ENCODE measurements around the gene SATB1.

Gene SATB1

DNA sequence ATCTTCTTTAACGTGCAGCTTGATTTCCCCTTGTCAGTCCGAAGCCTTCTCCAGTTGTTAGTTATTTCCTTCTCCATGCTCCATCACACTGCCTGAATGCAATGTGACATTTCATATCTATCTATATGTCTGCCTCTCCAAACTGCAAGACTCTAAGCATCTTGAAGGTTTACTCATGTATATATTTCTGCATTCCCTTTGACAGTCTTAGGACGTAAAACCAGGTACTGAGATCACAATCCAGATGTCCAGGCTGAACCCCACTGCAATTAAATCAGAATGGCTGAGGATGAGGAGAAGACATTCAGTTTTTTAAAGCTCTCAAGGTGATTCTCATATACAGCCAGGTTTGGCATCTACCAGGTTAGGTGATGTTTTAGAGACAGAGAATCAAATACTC is 6.1 kb upstream of the SATB1 start:
- no peak for DNase-seq (ENCODE audit: low read depth)

DNA sequence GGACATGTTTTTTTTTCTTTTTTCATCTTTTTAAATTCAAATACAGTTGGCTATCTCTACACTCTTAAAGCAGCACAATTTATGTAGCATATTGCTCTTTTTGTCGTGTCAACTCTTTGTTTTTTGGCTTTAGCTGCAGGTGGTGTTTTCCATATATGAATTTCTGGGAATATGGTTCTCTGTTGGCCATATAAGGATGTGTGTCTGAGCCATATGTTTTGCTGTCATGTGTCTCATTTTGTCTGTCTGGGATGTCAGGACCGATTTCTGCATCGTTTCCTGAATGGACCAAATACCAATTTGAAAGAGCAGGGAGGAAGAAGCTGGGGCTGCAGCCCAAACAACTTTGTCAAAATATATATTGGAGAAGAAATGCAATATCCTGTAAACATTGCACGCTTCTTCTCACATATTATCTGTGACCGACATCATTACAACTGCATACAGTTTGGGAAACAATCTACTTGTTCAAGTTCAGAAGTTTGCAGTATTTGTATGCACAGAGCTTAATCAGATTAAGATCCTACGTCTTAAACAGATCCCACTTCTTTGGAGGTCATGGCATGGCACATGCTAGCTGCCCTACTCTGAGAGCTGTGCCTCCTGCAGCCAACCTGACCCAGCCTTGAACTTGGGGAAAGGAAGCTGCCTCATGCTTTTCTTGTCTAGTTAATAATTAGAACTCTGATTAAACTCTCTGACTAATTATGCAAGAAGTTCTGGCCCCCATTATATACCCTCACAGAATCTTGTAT is 4.0 kb upstream of the SATB1 start:
- DNase-seq (ENCODE audit: low read depth), result no peak

DNA sequence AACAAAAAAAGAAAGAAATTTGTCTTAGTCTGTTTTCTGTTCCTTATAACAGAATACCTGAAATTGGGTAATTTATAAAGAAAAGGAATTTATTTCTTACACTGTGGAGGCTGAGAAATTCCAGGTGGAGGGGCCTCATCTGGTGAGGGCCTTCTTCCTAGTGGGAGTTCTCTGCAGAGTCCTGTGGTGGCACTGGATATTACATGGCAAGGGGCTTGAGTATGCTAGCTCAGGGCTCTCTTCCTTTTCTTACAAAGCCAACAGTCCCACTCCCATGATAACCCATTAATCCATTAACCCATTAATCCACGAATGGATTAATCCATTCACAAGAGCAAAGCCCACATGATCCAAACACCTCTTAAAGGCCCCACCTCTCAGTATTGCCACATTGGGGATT is 2.9 kb upstream of the SATB1 start:
- no peak for DNase-seq (ENCODE audit: low read depth)

DNA sequence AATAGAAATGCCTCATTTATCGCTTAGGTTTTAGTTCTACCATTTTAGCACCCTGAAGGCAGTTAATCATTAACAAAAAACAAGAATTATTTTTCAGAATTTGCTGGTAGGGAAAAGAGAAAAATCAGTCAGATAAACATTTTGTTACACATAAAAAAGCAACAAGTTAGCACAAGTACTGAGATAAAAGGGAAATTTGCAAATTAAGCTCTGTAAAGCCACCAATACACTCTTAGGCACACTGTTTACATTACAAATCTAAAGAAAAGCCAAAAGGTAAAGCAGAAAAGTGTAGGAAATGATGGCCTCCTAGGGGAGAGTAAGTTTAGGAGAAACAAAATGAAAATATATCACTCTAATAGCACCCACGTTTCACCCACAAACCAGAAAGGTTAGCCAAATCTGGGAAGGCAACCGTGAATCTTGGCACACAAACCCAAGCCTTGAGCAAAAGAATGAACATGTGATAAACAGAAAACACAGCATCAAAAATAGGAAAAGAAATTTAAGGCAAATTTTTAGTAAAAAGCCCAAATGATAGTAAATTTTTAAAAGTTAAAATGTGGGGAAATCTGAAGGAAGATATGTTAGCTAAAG is 1.6 kb upstream of the SATB1 start:
- DNase-seq (ENCODE audit: low read depth), result no peak

DNA sequence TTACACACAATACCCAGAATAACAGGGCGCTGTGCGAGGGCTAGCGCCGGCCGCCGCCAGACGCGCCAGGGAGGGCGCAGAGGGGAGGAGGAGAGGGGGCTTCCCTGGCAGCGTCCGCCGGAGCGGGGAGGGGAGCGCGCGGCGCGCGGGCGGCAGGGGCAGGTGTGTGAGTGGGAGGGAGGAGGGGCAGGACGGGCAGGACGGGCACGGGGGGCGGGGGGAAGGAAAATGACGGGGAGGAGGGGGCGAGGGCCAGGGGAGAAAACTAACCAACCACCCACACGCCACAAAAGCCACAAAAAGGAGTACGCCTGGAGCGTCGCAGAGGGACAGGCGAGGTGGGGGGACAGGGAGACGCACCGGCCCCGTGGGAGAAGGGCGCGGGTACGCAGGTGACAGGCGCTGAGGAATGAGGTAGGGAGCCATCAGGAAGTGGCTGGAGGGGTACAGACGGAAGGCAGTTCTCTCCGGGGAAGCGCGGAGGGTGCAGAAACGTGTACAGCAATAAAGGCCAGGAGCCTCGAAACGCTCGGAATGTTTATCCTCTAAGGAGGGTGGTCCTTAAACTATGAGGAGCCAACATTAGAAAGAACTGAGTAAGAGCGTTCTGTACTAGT is 610 bp upstream of the SATB1 start:
- DNase-seq (ENCODE audit: low read depth), result peak; percentile 65

DNA sequence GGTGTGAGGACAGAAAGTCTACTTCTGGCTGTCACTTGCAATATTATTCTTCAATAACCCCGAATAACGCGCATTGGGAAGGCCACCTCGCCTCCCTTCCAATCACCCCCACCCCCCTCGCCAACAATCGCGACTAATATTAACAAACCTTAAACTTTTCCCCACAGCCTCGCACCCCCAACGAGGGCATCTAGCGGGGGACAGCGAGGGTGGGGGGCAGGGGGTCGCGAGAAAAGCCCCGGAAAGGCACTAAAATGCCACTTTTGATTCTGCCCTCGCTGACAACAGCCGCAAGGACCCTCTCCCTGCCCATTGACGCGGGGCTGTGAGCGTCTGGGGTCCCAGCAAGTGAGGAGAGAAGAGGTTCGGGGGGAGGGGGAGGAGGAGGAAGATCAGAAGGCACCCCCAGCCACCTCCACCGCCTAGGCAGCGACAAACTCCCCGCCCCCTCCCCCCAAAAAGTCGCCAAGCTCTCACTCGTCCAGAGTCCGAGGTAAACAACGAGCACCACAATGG is 868 bp downstream of the SATB1 start:
- DNase-seq (ENCODE audit: low read depth), result no peak

DNA sequence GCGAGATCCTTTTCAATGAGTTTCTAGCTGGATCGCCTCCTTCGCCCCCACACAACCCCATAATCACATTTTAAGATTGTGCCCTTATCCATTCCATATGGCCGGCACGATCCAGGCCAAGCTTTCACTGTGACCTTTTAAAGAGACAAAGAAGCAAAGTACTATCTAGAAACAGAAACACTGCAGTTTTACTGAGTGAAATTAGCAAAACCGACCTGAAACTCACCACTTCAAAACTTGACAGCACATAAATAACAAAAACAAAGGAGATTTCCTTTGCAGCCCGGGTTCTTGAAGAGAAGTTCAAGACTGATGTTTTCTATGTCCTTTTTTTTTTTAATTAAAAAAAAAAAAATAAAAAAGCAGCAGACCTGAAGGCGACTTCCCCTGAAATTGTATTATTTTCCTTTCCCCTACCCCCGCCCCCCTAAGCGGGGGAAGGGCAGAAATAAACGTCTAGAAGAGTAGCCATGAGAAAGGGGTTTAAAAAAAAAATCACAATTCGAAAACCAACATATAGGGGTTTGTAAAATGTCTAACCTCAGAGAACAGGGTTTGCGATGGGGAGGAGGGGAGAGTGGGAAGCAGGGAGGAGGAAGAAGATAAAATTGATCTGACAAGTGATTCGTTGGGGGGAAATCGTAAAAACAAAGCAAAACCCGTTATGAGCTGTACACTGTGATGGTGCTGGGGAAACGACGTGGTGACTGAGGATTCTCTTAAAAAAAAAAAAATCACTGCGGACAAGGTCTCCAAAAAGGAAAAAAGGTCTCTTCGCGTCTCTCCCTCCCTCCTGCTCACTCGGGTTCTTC is 1.5 kb downstream of the SATB1 start:
- no peak for DNase-seq (ENCODE audit: low read depth)

DNA sequence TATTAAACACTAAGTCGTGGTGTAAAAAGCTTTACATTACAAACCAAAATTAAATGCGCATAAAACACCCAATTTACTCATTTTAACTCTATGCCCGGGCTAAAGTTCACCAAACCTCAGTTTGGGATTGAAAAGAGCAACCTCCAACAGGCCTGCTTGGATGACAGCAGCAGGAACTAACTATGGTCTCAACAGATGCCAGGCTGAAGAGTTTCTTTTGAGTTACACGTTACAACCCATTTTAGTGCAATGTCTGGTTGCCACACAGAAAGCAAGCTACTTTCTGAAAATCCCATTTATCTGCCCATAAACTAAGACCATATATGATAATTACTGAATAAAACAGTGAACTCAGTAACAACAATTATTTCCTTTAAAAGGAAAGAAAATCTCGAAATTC is 2.2 kb downstream of the SATB1 start:
- DNase-seq (ENCODE audit: low read depth), result no peak

DNA sequence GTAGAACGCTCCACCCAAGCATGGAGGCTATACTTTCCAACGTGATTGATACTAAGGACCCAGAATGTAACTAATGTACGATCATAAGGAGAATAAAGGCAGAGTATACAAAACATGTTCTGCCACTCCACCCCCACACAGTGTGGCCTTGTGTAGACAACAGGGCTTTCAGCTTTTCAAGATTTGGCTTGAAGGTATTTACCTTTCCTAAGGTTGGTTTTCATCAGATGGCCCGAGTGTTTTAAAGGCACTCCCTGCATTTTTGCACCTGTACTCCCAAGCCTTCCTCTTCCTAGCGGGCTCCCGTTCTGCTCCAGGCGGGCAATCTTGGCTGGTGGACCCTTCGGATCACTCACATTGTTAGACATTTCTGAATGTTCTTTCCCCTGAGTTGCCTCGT is 4.6 kb downstream of the SATB1 start:
- no peak for DNase-seq (ENCODE audit: low read depth)

DNA sequence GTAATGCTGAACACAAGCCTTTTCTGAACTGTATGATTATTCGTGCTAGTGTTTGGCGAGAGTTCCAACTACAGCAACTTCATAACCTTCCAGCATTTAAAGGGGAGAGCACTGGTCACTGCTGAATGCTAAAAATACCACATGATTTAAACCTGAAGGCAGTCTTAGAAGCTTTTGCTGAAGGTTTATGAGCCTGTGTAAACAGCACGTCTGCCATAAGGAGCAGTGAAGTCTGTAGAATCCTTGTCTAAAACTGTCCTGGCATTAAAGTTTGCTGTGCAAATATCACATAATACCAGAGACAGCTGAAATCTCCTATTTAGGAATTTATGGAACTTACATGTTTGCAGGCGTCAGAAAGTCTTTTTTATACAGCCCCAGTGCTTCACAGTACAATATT is 5.9 kb downstream of the SATB1 start:
- no peak for DNase-seq (ENCODE audit: low read depth)

DNA sequence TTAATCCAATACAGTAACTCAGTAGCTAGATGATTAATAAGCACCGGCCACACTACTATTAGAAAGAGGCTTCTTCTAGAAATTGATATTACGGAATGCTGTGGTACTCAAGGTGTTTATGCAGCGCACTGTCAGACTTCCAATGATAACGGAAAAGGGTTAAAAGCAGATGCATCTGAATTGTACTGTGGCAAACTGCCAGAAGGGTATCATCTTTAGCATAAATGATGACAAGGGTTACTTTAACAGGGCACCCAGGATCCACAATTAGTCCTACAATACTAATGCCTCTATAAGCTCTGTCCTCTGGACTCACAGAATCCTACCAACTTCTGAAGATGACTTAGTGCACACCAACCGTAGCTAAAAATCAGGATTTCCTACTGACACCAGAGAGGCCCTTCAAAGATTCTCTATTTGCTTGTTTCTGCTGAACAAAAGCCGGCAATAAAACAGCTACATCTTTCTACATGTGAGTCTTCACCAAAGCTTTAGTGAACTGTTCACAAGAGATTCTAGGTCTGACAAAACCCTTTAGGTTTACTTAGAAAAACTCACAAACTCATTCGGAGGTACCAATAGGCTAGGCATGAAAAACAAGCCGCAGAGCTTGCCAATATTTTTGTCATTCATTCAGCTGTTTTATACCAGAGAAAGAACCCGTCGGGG is 7.1 kb downstream of the SATB1 start:
- no peak for DNase-seq (ENCODE audit: low read depth)

DNA sequence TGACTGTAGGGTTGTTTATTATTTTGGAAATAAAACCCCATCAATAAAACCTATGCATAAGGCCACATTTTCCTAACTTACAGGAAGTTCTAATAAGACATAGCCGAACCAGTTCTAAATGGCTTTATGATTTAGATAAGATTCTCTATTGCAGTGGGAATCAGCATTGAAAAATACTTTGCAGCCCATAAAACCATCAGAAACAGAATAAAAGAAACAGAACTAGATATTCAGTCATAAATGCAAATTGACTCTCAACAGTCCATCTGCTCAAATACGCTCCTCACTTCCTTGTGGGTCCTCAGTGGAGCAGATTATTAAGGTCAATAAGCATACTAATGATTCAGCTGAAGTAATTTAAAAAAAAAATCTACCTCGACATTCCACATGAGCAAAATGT is 8.8 kb downstream of the SATB1 start:
- DNase-seq (ENCODE audit: low read depth), result no peak

DNA sequence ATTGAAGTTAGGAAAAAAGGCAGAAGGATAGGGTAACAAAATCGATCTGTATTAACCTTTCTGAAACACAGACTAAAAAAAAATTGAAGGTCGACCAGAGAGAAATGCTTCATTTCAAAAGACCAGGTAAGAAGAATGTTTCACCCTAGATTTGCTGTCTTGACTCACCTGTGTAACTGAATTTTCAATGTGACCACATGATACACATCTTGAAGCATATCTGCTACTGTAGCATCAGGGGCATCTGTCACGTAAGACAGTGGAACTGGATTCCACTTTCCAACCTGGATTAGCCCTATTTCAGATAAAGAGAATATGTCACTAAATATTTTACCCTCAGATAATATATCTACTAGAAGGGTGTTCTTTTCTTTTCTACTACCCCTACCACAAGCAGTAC is 9.3 kb downstream of the SATB1 start:
- no peak for DNase-seq (ENCODE audit: low read depth)

DNA sequence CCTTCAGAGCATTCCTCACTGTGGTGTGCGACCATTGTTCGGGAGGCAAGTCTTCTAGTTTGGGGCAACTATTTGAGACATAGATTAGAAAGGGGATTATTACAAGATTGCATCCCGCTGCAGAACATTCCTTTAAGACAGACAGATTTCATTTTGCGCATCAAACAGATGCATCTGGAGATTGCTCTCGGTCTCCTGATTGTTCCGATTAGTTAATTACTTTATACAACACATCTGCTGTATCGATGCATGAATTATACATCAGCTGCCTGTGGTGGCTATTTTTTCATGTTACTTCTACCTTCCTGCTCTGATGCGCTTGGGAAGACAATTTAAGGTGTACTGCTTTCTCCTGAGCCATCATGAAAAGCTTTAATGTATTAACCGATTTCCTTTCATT is 10.0 kb downstream of the SATB1 start:
- DNase-seq (ENCODE audit: low read depth), result no peak

DNA sequence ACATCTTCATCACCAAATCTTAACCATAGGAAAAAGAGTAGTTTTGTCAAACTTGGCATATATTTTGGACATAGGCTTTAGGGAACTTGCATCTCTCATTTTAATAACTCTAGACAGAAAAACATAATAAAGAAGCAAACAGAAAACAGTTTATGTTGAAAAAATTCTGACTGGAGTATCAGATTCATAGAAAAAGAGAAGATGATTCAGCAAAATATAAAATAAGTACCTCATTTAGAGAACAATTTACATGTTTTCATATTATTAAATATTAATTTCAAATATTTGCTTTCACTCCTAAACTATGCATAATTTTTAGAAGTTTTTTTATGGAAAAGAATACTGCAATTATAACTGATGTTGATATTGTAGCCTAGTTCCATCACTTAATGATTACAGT is 12.5 kb downstream of the SATB1 start:
- DNase-seq (ENCODE audit: low read depth), result no peak

DNA sequence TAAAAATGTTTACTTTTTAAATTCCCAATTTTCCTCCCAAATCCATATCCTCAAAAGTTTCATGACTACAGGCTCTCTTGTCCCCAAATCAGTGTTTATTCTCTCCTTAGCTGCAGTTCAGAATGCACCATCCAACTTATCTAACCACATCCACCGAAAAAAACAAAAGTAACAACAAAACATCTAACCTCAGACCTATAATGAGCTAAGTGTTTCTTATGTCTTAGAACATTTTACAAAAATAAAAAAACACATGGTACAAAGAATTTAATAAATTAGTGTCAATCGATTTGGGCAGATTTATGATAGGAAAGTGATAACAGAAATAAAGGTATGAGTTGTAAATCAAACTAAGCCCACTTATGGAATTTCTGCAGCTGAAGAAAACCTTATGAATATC is 13.6 kb downstream of the SATB1 start:
- no peak for DNase-seq (ENCODE audit: low read depth)

DNA sequence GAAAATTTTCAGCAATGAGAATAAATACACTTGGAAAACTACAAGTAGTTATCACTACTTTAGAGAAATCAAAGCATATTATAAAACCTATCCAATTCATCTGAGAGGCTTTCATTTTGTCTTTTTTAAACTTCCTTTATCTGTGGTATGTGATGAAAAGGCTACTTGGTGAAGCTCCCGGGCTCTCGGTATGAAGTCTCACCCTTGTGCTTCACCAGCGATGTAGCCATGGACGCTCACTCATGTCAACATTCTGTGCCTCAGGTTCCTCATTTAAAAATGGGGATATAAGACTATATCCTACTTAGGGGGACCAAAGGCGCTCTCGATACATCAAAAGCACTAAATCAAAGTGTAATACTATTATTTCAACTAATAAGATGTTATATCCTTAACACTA is 14.9 kb downstream of the SATB1 start:
- no peak for DNase-seq (ENCODE audit: low read depth)

DNA sequence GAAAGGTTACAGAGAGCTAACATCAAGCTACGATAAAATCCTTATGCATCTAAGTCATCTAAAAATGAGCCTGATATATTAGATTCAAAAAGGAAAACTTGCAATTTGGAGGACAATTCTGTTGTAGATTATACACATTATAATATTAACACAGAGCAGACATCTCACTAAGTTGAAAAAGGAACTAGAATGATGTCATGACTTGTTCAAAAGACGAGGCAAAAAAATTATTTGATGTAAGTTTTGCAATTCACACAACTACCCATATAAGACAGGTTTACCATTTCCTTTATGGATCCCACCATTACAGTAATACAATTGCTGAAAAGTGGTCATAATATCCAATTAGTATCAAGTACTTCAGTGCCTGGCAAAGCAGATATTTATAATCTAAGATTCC is 15.9 kb downstream of the SATB1 start:
- DNase-seq (ENCODE audit: low read depth), result no peak

DNA sequence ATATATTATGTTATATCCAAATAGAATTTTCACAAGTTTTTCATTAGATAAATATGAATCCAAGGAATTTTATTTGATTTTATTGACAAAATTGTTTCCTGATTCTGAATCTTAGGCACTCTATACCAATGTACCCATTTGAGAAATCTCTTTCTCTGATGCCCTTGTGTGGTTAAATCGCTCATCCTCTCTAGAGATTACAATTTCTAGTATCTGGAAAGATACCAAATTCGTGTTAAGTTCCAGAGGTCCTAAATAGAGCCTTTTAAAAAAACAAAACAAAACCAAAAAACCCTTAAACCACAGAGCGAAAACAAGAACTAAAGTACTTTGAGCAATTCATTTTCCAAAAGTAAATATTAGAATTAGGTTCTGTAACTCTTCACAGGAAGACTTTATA is 20.0 kb downstream of the SATB1 start:
- no peak for DNase-seq (ENCODE audit: low read depth)

DNA sequence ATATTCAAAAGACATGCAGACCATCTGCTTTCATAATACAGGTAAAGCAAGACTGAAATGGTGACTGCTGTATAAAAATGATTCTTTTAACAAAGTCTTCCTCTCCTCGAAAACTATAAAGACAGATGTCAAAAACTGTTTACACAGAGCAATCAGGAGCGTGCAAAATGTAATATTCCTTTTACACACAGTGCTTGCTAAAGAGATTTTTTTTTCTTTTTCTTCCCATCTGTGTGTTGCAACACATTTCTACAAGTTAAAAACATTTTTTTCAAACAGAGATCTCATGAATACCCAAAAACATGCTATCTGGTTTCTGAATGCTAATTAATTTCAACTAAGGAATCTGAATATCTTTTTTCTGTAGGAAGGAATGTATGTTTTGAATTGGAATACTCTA is 22.1 kb downstream of the SATB1 start:
- DNase-seq (ENCODE audit: low read depth), result no peak

DNA sequence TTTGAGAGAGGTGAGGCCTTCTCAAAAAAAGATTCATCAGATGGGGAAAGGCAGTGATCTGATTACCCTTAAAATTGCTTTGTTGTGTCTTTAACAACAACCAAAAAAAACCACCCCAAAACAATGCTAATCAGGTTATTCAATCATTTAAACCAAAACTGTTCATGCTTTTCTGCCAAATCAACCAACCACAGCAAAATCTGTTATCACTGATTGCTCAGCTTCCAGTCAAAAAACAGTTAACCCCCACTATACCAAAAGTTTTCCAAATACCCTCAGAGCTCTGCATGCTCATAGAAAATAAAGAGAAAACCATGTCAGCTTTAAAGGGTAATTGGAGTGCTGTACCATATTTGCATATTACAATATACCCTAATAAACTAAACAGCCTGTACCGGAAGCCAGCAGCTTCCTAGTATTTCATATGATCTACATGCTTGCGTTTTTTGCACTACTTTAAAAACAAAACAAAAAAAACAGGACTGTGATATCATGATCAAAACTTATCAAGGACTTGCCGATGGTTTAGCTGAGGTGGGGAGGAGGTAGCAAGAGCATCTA is 22.8 kb downstream of the SATB1 start:
- no peak for DNase-seq (ENCODE audit: low read depth)
